Ovary (tissue), 9 donors: Measurements from ENCODE around the gene ABHD11. TPM values are rescaled to one million over a fixed set of nuclear protein-coding genes. Genes with fewer than 3 reads are reported as not detected.

Experiments used
- DNase-seq, 5 donors: peaks; one replicate each; pipeline ENCODE4 v3.0.0-alpha.2; 2019 to 2020
- H3K27ac ChIP-seq, 2 donors: fragments of 200-600 bp; one replicate each; pipeline versions ENCODE4 v1.5.1 to v1.8.0; 2019 to 2022
- H3K27me3 ChIP-seq: fragments of 200-600 bp; one replicate; pipeline ENCODE4 v1.8.0; 2022
- H3K36me3 ChIP-seq: fragments of 200-600 bp; sonication (generic); one replicate; pipeline ENCODE4 v1.5.1; 2019
- H3K4me1 ChIP-seq: one replicate; pipeline ENCODE4 v1.8.1; 2013; ENCODE audit warnings: mild to moderate bottlenecking, moderate library complexity; ENCODE audit not compliant: insufficient read depth
- H3K4me3 ChIP-seq: fragments of 200-600 bp; sonication (generic); one replicate; pipeline ENCODE4 v1.5.1; 2017
- H3K9me3 ChIP-seq, 2 donors: fragments of 200-600 bp in 1 of 2; sonication (generic) in 1 of 2; one replicate each; pipeline versions ENCODE4 v1.5.1 to v1.8.1; 2013 to 2019; ENCODE audit warnings: mild to moderate bottlenecking in 1 of 2, moderate library complexity in 1 of 2
- EP300 ChIP-seq: sonication (generic); formaldehyde crosslinking; IDR thresholded peaks from one replicate; pipeline ENCODE4 v1.6.1; 2017; ENCODE audit warnings: antibody characterized with exemption
- POLR2A ChIP-seq: fragments of 450-650 bp; IDR thresholded peaks from one replicate; pipeline ENCODE4 v1.6.1; 2017; ENCODE audit warnings: antibody characterized with exemption, mild to moderate bottlenecking, moderate library complexity
- WGBS, 3 donors: extraction: QIAGEN DNeasy Blood & Tissue Kit in 1 of 3; methylation state at CpG; one replicate each; pipeline versions ENCODE4 v1.1.5 to v1.1.7; 2013 to 2017; 5-methylcytosine and 5-hydroxymethylcytosine counted together
- intact Hi-C, 4 donors: fragments of 100-400 bp; cut with DNase I; formaldehyde crosslinking; loops; one replicate each; pipeline versions ENCODE4 v1.11.0 to v1.15.1; 2022 to 2023
- polyA plus RNA-seq, 2 donors: library from polyadenylated mRNA; stranded (reverse); fragments of 200-250 nt in 1 of 2; fragments of 350-450 nt in 1 of 2; fragmentation: Illumina TruSeq in 1 of 2; extraction: RNeasy Lipid Tissue Mini Kit (QIAGEN cat#74804) in 1 of 2; gene quantifications; one replicate each; pipeline ENCODE4 v1.2.3, GENCODE V29; 2013 to 2014
- total RNA-seq, 7 donors: library from RNA; depleted of rRNA in 2 of 7; stranded (reverse); fragments of >200 nt in 2 of 7; fragmentation: NEBNext Ultra II Directional in 3 of 7; extraction: Animal tissue kit (Norgen Biotek cat#: 25700) in 3 of 7; gene quantifications; one replicate each; pipeline versions ENCODE4 v1.1.0 to v1.2.4, GENCODE V29; 2016 to 2023
- TF ChIP-seq, protein P1 (sequence below), 3 donors: fragments of 450-650 bp in 2 of 3; fragments of 200-600 bp in 1 of 3; IDR thresholded peaks; one replicate each; pipeline versions ENCODE4 v1.5.1 to v1.8.0; 2016 to 2022; ENCODE audit warnings: antibody characterized with exemption in 3 of 3, mild to moderate bottlenecking in 1 of 3
- donor health status: DM: no; HTN: no; CAD: no; lungs with moderate emphysema.
- donor health status: DM: no; HTN: no; CAD: no.
- donor health status: Bipolar disorder and iron deficiency.
- donor health status: DM: yes; HTN: yes; CAD: no.
- donor health status: DM: no; HTN: no; CAD: no.
- donor health status: DM: yes; HTN: yes; CAD: no.

Gene ABHD11
- total and polyA plus RNA-seq, 9 donors = 8.0 to 34.6 (median 11.4) TPM

DNA sequence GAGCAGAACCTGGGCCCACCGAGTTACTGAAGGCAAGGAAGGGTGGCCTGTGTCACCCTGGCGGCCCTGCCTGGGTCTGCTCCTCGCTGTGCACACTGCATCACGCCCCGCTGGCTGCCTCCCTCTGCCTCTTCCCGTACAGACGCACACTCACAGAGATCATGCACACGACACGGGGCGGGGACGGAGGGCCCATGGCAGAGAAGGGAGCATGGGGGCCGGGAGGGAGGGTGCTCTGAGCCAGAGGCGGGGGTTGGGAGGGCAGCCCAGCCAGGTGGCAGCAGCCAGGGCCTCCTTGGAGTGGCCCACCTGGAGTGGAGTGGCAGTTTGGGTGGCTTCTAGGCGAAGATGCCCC is 38.6 kb downstream of the ABHD11 start:
- Histone ChIP-seq H3K9me3 (no peaks in the 10 kb centered on the region), H3K27ac (no peak overlapping the region), H3K4me1 (peaks cover 12% of the 10 kb centered on the region), H3K4me3 (no peak overlapping the region), H3K27me3 (no peaks in the 10 kb centered on the region), H3K36me3 (no peaks in the 10 kb centered on the region)
- WGBS, 3 donors = 80 to 89% (median 80%) methylated on average over 14 of the region's 14 CpGs
- intact Hi-C loops = no loop called here
- DNase-seq = no peak
- TF ChIP-seq, protein P1, sequence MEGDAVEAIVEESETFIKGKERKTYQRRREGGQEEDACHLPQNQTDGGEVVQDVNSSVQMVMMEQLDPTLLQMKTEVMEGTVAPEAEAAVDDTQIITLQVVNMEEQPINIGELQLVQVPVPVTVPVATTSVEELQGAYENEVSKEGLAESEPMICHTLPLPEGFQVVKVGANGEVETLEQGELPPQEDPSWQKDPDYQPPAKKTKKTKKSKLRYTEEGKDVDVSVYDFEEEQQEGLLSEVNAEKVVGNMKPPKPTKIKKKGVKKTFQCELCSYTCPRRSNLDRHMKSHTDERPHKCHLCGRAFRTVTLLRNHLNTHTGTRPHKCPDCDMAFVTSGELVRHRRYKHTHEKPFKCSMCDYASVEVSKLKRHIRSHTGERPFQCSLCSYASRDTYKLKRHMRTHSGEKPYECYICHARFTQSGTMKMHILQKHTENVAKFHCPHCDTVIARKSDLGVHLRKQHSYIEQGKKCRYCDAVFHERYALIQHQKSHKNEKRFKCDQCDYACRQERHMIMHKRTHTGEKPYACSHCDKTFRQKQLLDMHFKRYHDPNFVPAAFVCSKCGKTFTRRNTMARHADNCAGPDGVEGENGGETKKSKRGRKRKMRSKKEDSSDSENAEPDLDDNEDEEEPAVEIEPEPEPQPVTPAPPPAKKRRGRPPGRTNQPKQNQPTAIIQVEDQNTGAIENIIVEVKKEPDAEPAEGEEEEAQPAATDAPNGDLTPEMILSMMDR (IDR thresholded peaks at IDR 0.05) = no peak
- no peak for TF ChIP-seq POLR2A
- TF ChIP-seq EP300 = no peak

DNA sequence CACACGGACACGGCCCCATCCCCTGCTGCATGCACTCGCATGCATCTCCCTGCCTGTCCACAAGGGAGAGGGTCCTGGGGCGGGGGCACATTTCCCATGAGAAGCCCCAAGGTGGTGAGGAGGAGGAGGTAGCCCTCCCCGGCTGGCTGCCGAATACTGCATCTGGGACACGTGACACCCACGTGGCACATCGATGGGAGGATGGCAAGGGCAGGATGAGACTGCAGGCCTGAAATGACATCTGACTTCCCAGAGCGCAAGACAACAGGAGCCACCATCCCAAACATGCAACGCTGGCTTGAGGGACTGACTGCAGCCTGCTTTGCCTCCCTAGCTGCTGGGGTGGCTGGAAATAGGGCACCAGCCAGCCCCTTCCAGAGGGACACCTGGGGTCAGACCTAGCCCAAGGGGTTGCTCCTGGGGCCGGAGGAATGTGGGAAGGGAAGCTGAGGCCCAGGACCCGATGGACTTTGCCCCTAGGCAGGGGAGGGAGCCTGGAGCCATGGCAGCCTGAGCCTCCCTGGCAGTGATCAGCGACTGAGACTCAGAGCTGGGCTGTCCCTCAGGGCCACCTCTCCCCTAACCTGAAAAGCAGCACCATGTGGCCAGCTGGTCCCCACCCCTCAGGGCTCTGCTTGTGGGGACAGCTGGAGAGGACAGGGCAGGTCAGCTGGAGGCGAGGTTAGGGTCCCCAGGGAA is 39.1 kb downstream of the ABHD11 start:
- TF ChIP-seq EP300 (no peak), POLR2A (no peak)
- TF ChIP-seq, protein P1 (IDR thresholded peaks at IDR 0.05) = no peak
- Histone ChIP-seq H3K9me3 (no peaks in the 10 kb centered on the region), H3K27ac (no peak overlapping the region), H3K36me3 (no peaks in the 10 kb centered on the region), H3K27me3 (no peaks in the 10 kb centered on the region), H3K4me3 (no peak overlapping the region), H3K4me1 (peaks cover 9% of the 10 kb centered on the region)
- 68 to 78% (median 71%) methylated on average over 15 of the region's 15 CpGs for WGBS, 3 donors
- intact Hi-C loops = no loop called here
- no peak for DNase-seq

DNA sequence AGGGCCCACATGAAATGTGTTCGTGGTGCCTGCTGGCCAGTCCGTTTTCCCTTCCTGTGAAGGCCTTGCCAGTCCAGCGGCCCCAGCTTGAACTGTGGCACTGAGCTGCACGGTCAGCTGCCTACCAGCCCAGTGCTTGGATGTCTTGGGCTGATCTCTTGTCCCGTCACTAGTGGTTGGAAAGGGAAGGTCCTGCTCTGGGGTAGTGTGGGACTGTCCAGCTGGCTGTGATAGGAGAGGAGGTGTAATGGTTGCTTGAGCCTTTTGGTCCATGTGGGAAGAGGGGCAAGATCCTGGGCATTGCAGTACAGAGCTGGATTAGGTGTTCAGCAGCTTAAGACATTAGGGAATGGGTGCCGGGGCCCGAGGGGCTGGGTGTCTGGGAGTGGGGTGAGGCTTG is 40.2 kb downstream of the ABHD11 start:
- H3K36me3 ChIP-seq = no peaks in the 10 kb centered on the region

DNA sequence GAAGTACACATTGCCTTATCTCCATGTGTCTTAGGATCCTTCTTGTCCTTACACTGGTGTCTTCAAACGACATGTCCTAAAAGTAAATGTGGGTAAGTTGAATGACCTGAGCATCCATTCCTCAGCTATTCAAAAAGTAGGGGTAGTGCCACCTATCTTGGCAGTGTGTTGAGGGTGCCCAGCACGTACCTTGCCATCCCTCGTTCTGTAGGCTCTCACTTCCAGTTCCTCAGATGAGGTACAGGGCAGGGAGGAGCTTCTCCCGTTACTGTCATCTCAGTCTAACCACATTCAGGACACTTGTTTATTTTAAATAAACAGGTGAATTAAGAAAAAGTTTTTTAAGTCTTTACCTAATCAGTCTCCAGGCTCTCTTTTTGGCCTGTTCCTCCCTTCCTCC is 42.2 kb downstream of the ABHD11 start:
- intact Hi-C loops = no loop called here
- Histone ChIP-seq H3K27ac (no peak overlapping the region), H3K27me3 (no peaks in the 10 kb centered on the region), H3K9me3 (no peaks in the 10 kb centered on the region), H3K4me3 (no peak overlapping the region), H3K36me3 (no peaks in the 10 kb centered on the region), H3K4me1 (no peaks in the 10 kb centered on the region)
- TF ChIP-seq, protein P1 (IDR thresholded peaks at IDR 0.05) = no peak
- DNase-seq = no peak
- 82 to 85% (median 84%) methylated on average over 4 of the region's 4 CpGs for WGBS, 3 donors

More for the DNA sequence above, 40.2 kb downstream of the ABHD11 start:
- Histone ChIP-seq H3K27me3 (no peaks in the 10 kb centered on the region), H3K27ac (no peak overlapping the region), H3K4me3 (no peak overlapping the region), H3K4me1 (peaks cover 3% of the 10 kb centered on the region), H3K9me3 (no peaks in the 10 kb centered on the region)
- no peak for TF ChIP-seq EP300
- TF ChIP-seq, protein P1 (IDR thresholded peaks at IDR 0.05) = no peak
- TF ChIP-seq POLR2A = no peak
- 64 to 71% (median 71%) methylated on average over 7 of the region's 7 CpGs for WGBS, 3 donors
- DNase-seq = no peak
- intact Hi-C loops = no loop called here
